H1 (cell line): ENCODE measurements around the gene MAPKAP1. TPM values are rescaled to one million over a fixed set of nuclear protein-coding genes. Genes with fewer than 3 reads are reported as not detected.

Source experiments
- CTCF ChIA-PET: fragments of 300-600 bp; sonication (Branson Sonifier 250); formaldehyde crosslinking; loops from one replicate; lab custom pipeline; 2021; ENCODE audit not compliant: partially characterized antibody; lab: Charles Lee
- POLR2A ChIA-PET: fragments of 300-600 bp; sonication (Branson Sonifier 250); formaldehyde crosslinking; loops from one replicate; lab custom pipeline; 2021; ENCODE audit warnings: inconsistent platforms; ENCODE audit not compliant: partially characterized antibody; lab: Charles Lee
- DNase-seq, 2 experiments: peaks; one replicate each; pipeline versions ENCODE4 v3.0.0 to v3.0.0-alpha.2; 2010 to 2022; ENCODE audit warnings: low spot score in 2 of 2, low read depth in 1 of 2, mixed read lengths in 1 of 2
- FAIRE-seq: peaks from 2 replicates; lab custom pipeline; 2011; peaks lifted over from hg19 to GRCh38; lab: Jason Lieb, UNC
- H2AFZ ChIP-seq: 2 replicates; pipeline ENCODE4 v1.8.1; 2012; ENCODE audit warnings: low read length, inconsistent platforms
- H2AK5ac ChIP-seq: 2 replicates; pipeline ENCODE4 v1.6.1; 2013; ENCODE audit warnings: low read depth, low read length
- H2BK120ac ChIP-seq: replicated peaks from 2 replicates; pipeline ENCODE3; 2013; ENCODE audit warnings: low read depth, low read length, inconsistent platforms
- H2BK12ac ChIP-seq: 2 replicates; pipeline ENCODE4 v1.6.1; 2013; ENCODE audit warnings: low read depth, low read length
- H2BK15ac ChIP-seq: 2 replicates; pipeline ENCODE4 v1.6.1; 2013; ENCODE audit warnings: low read length
- H2BK20ac ChIP-seq: 2 replicates; pipeline ENCODE4 v1.6.1; 2013; ENCODE audit warnings: low read length
- H2BK5ac ChIP-seq: 2 replicates; pipeline ENCODE4 v1.6.1; 2013; ENCODE audit warnings: low read depth, low read length
- H3K14ac ChIP-seq: 2 replicates; pipeline ENCODE4 v1.6.1; 2013; ENCODE audit warnings: inconsistent platforms; ENCODE audit not compliant: insufficient read length
- H3K18ac ChIP-seq: 2 replicates; pipeline ENCODE4 v1.6.1; 2013; ENCODE audit warnings: low read length; ENCODE audit errors: extremely low read depth
- H3K23ac ChIP-seq: 2 replicates; pipeline ENCODE4 v1.6.1; 2013; ENCODE audit warnings: inconsistent platforms; ENCODE audit not compliant: insufficient read length
- H3K23me2 ChIP-seq: 2 replicates; pipeline ENCODE4 v1.6.1; 2013; ENCODE audit warnings: low read depth, low read length
- H3K27ac ChIP-seq: 2 replicates; pipeline ENCODE4 v1.6.1; 2011; ENCODE audit warnings: low read depth, low read length, inconsistent platforms
- H3K27me3 ChIP-seq, 4 experiments: replicated peaks in 1 of 4; 1 replicate in 1 of 4; 2 replicates in 3 of 4; pipeline versions ENCODE4 v1.6.1 to v1.8.1; 2011 to 2013; ENCODE audit warnings: low read length in 3 of 4, mild to moderate bottlenecking in 3 of 4, inconsistent platforms in 2 of 4, mixed read lengths in 2 of 4, moderate library complexity in 1 of 4; ENCODE audit not compliant: control insufficient read depth in 3 of 4, insufficient read depth in 3 of 4; ENCODE audit errors: extremely low read depth in 1 of 4
- H3K36me3 ChIP-seq, 4 experiments: 2 replicates each; pipeline versions ENCODE4 v1.6.1 to v1.8.1; 2011 to 2013; ENCODE audit warnings: mild to moderate bottlenecking in 4 of 4, low read length in 3 of 4, moderate library complexity in 2 of 4, control low read depth in 1 of 4, inconsistent platforms in 1 of 4; ENCODE audit not compliant: insufficient read depth in 4 of 4, control insufficient read depth in 2 of 4
- H3K4ac ChIP-seq: replicated peaks from 2 replicates; pipeline ENCODE3; 2013; ENCODE audit warnings: low read length, low read depth, mixed read lengths, inconsistent platforms; ENCODE audit not compliant: insufficient read length
- H3K4me1 ChIP-seq, 4 experiments: replicated peaks in 1 of 4; 1 replicate in 1 of 4; 2 replicates in 3 of 4; pipeline versions ENCODE4 v1.6.1 to v1.8.1; 2011 to 2013; ENCODE audit warnings: low read length in 3 of 4, inconsistent platforms in 2 of 4, mixed read lengths in 1 of 4; ENCODE audit not compliant: insufficient read depth in 4 of 4, control insufficient read depth in 3 of 4
- H3K4me2 ChIP-seq, 2 experiments: 2 replicates each; pipeline versions ENCODE4 v1.6.1 to v1.8.1; 2011 to 2013; ENCODE audit warnings: low read depth in 2 of 2, low read length in 2 of 2, control low read depth in 1 of 2, inconsistent platforms in 1 of 2, mild to moderate bottlenecking in 1 of 2; ENCODE audit not compliant: insufficient read depth in 1 of 2
- H3K4me3 ChIP-seq, 4 experiments: fragments of 200-600, 300-600 bp in 1 of 4; sonication (generic), shearing (Covaris generic), sonication (Bioruptor Twin) in 1 of 4; 2 replicates each; pipeline versions ENCODE4 v1.5.1 to v1.8.1; 2011 to 2016; ENCODE audit warnings: low read length in 4 of 4, low read depth in 3 of 4, control low read depth in 2 of 4, inconsistent platforms in 2 of 4, mild to moderate bottlenecking in 2 of 4, mixed read lengths in 1 of 4, moderate library complexity in 1 of 4; ENCODE audit not compliant: insufficient read depth in 2 of 4; ENCODE audit errors: extremely low read depth in 1 of 4
- H3K56ac ChIP-seq: replicated peaks from 2 replicates; pipeline ENCODE3; 2013; ENCODE audit warnings: low read depth, mild to moderate bottlenecking, mixed read lengths, low read length, inconsistent platforms; ENCODE audit not compliant: insufficient read length
- H3K79me1 ChIP-seq: 2 replicates; pipeline ENCODE4 v1.6.1; 2013; ENCODE audit warnings: low read depth, low read length, control low read depth
- H3K79me2 ChIP-seq, 2 experiments: 2 replicates each; pipeline versions ENCODE4 v1.6.1 to v1.8.1; 2012 to 2013; ENCODE audit warnings: low read length in 2 of 2, mild to moderate bottlenecking in 2 of 2, inconsistent platforms in 1 of 2; ENCODE audit not compliant: insufficient read depth in 2 of 2, control insufficient read depth in 1 of 2
- H3K9ac ChIP-seq, 4 experiments: replicated peaks in 1 of 4; 1 replicate in 1 of 4; 2 replicates in 3 of 4; pipeline versions ENCODE4 v1.6.1 to v1.8.1; 2011 to 2013; ENCODE audit warnings: low read depth in 3 of 4, low read length in 3 of 4, control low read depth in 2 of 4, mild to moderate bottlenecking in 2 of 4, moderate library complexity in 2 of 4, inconsistent platforms in 1 of 4; ENCODE audit errors: extremely low read depth in 1 of 4
- H3K9me3 ChIP-seq, 2 experiments: 2 replicates each; pipeline versions ENCODE4 v1.6.1 to v1.8.1; 2012 to 2013; ENCODE audit warnings: mild to moderate bottlenecking in 2 of 2, moderate library complexity in 2 of 2, control low read depth in 1 of 2, inconsistent platforms in 1 of 2, low read depth in 1 of 2, low read length in 1 of 2, mixed read lengths in 1 of 2; ENCODE audit not compliant: insufficient read depth in 2 of 2
- H4K20me1 ChIP-seq, 2 experiments: replicated peaks in 1 of 2; 2 replicates each; pipeline versions ENCODE3 to v1.8.1; 2011 to 2013; ENCODE audit warnings: inconsistent platforms in 2 of 2, low read length in 2 of 2, mild to moderate bottlenecking in 1 of 2; ENCODE audit not compliant: insufficient read depth in 2 of 2, control insufficient read depth in 1 of 2
- H4K5ac ChIP-seq: 2 replicates; pipeline ENCODE4 v1.6.1; 2013; ENCODE audit warnings: low read length, low read depth, mixed read lengths, inconsistent platforms; ENCODE audit not compliant: insufficient read length
- H4K8ac ChIP-seq: 2 replicates; pipeline ENCODE4 v1.8.0; 2013; ENCODE audit warnings: mild to moderate bottlenecking, moderate library complexity, low read length, inconsistent platforms; ENCODE audit not compliant: insufficient read depth; ENCODE audit errors: extremely low read depth
- H4K91ac ChIP-seq: replicated peaks from 2 replicates; pipeline ENCODE3; 2013; ENCODE audit warnings: low read length, mixed read lengths, inconsistent platforms; ENCODE audit not compliant: insufficient read length
- BCL11A ChIP-seq, 2 experiments: IDR thresholded peaks; one replicate each; pipeline ENCODE4 v1.6.1; 2011; ENCODE audit warnings: low read depth in 2 of 2, low read length in 2 of 2, mild to moderate bottlenecking in 2 of 2
- CBX5 ChIP-seq: fragments of 300-800, 300-1000 bp; sonication (generic); IDR thresholded peaks from 2 replicates; pipeline ENCODE4 v1.7.1; 2016; ENCODE audit warnings: antibody characterized with exemption, low read length, low read depth
- CTBP2 ChIP-seq: IDR thresholded peaks from 2 replicates; pipeline ENCODE4 v1.7.0; 2011; ENCODE audit warnings: borderline replicate concordance, mild to moderate bottlenecking, moderate library complexity, mixed read lengths, low read length; ENCODE audit not compliant: insufficient read depth, insufficient read length
- FOSL1 ChIP-seq: IDR thresholded peaks from 2 replicates; pipeline ENCODE4 v1.6.1; 2011; ENCODE audit warnings: mild to moderate bottlenecking, low read depth, low read length, moderate library complexity; ENCODE audit not compliant: insufficient read depth
- HDAC6 ChIP-seq: IDR thresholded peaks from one replicate; pipeline ENCODE4 v1.7.1; 2012; ENCODE audit warnings: low read depth, mild to moderate bottlenecking, inconsistent platforms, low read length, moderate library complexity
- NRF1 ChIP-seq: IDR thresholded peaks from 2 replicates; pipeline ENCODE4 v1.6.1; 2011; ENCODE audit warnings: mild to moderate bottlenecking, low read depth, low read length, improper control_type of control experiment
- RNF2 ChIP-seq: fragments of 200-900, 300-1000 bp; sonication (generic); IDR thresholded peaks from 2 replicates; pipeline ENCODE4 v1.7.1; 2016; ENCODE audit warnings: borderline replicate concordance, low read depth, mild to moderate bottlenecking, antibody characterized with exemption, low read length; ENCODE audit not compliant: poor library complexity, severe bottlenecking; ENCODE audit errors: missing control alignments
- SUZ12 ChIP-seq: fragments of 200-600 bp; sonication (generic); IDR thresholded peaks from 2 replicates; pipeline ENCODE4 v1.6.1; 2012; ENCODE audit warnings: mild to moderate bottlenecking, inconsistent platforms, low read length, moderate library complexity, mixed read lengths
- YY1 ChIP-seq: IDR thresholded peaks from 2 replicates; pipeline ENCODE4 v1.6.1; 2011; ENCODE audit warnings: low read depth, mild to moderate bottlenecking, low read length
- WGBS, 2 experiments: shearing (Covaris generic) in 1 of 2; methylation state at CpG; one replicate each; pipeline versions ENCODE4 v1.1.6 to v1.1.7; 2013 to 2015; ENCODE audit warnings: low lambda C conversion rate in 2 of 2, mixed read lengths in 2 of 2, inconsistent platforms in 1 of 2, low coverage in 1 of 2, missing lambda C conversion rate in 1 of 2; ENCODE audit not compliant: insufficient replicate concordance in 2 of 2, insufficient coverage in 1 of 2, insufficient read length in 1 of 2; ENCODE audit errors: extremely low coverage in 1 of 2, missing lambda C conversion rate in 1 of 2; 5-methylcytosine and 5-hydroxymethylcytosine counted together
- polyA plus RNA-seq, 7 experiments: library from polyadenylated mRNA; depleted of rRNA in 3 of 7; stranded (reverse) in 5 of 7; unstranded in 2 of 7; fragments of >200 nt in 5 of 7; fragments of 200-250 nt in 2 of 7; gene quantifications; 1 replicate in 5 of 7; 2 replicates in 1 of 7; 4 replicates in 1 of 7; pipeline versions ENCODE4 v1.2.1 to v1.2.3, GENCODE V29; 2011 to 2013; ENCODE audit warnings: missing spikeins in 2 of 7, mixed read lengths in 2 of 7
- total RNA-seq: library from RNA; stranded (reverse); fragmentation: NEBNext Ultra II Directional; extraction: Animal tissue kit (Norgen Biotek cat#: 25700); gene quantifications from 2 replicates; pipeline ENCODE4 v1.2.1, GENCODE V29; 2021

MAPKAP1 gene
- total and polyA plus RNA-seq, 2 of the 8 experiments (the other 6 are each of a cell fraction or from before 2014, with no cell fraction given): 79.2 to 140 TPM

GRCh38 chr9:125462861-125463291 is 244.1 kb downstream of the MAPKAP1 start:
- no peak overlapping the region for H3K14ac ChIP-seq
- no peak overlapping the region for H3K9ac ChIP-seq
- no peak overlapping the region for H3K27ac ChIP-seq
- CTCF ChIA-PET: interaction anchor here (0.7 to 3.0 kb wide), 4 partner anchors 8 to 68 kb away, joined by 3 to 11 read pairs (median 4); no protein-coding TSS in a partner anchor
- no peak overlapping the region for H2BK120ac ChIP-seq
- H2AFZ ChIP-seq: no peak overlapping the region
- no peak overlapping the region for H2BK5ac ChIP-seq
- H3K23me2 ChIP-seq: no peaks in the 10 kb centered on the region
- H3K4ac ChIP-seq: no peak overlapping the region
- H3K79me1 ChIP-seq: no peaks in the 10 kb centered on the region
- no peaks in the 10 kb centered on the region for H3K79me2 ChIP-seq
- no peak overlapping the region for H3K56ac ChIP-seq
- no peak overlapping the region for H3K23ac ChIP-seq
- H4K91ac ChIP-seq: no peak overlapping the region
- POLR2A ChIA-PET: interaction anchor here (1.4 to 1.7 kb wide), 2 partner anchors 9 to 13 kb away, joined by 3 to 5 read pairs; no protein-coding TSS in a partner anchor
- H2BK20ac ChIP-seq: no peak overlapping the region
- no peak overlapping the region for H3K18ac ChIP-seq
- no peak overlapping the region for H2AK5ac ChIP-seq
- H2BK12ac ChIP-seq: no peak overlapping the region
- H2BK15ac ChIP-seq: no peak overlapping the region
- H4K20me1 ChIP-seq: no peaks in the 10 kb centered on the region
- H4K5ac ChIP-seq: no peak overlapping the region
- H3K27me3 ChIP-seq: no peaks in the 10 kb centered on the region
- FAIRE-seq: no peak
- no peak for DNase-seq
- H3K4me2 ChIP-seq: no peak overlapping the region
- no peaks in the 10 kb centered on the region; a peak in 1 of 7 replicates for H3K4me1 ChIP-seq
- H4K8ac ChIP-seq: no peak overlapping the region
- no peak for TF ChIP-seq CTBP2
- no peak for TF ChIP-seq BCL11A (IDR thresholded peaks at IDR 0.05; ENCODE audit: low read depth in 2 of 2, low read length in 2 of 2)
- no peak for TF ChIP-seq YY1
- TF ChIP-seq SUZ12: no peak
- TF ChIP-seq NRF1: no peak
- TF ChIP-seq HDAC6: no peak
- no peak for TF ChIP-seq RNF2
- no peak for TF ChIP-seq FOSL1
- no peak for TF ChIP-seq CBX5
- TF ChIP-seq, all 59 proteins: peak for 0
- 94% methylated on average over 10 of the region's 10 CpGs; no CpG with 5 or more reads in 1 of the 2 experiments for WGBS, 2 experiments
- Histone ChIP-seq H3K4me3 (no peak overlapping the region), H3K36me3 (peaks cover 0 to 11% (median 3%) of the 10 kb centered on the region in 4 experiments; a peak in 3 of 8 replicates), H3K9me3 (peaks cover under 1 to 19% of the 10 kb centered on the region in 2 experiments; a peak in 2 of 4 replicates)
